ENCODE results near the gene RASAL1. TPM values are rescaled to one million over a fixed set of nuclear protein-coding genes. Genes with fewer than 3 reads are reported as not detected.

RASAL1 gene
- total RNA-seq, 1 experiment from 2014 or later: 16.0 TPM

DNA sequence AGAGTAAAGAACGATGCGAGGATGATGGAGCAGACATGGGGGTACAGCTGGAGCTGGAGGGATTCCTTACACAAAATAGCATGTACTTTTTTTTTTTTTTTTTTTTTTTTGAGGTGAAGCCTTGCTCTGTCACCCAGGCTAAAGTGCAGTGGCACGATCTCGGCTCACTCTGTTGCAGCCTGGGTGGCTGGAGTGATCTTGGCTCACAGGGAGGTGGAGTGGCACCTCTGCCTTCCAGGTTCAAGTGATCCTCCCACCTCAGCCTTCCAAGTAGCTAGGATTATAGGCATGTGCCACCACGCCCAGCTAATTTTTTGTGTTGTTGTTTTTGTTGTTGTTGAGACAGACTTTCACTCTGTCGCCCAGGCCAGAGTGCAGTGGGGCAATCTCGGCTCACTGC, 5.1 kb upstream of the RASAL1 start:
- intact Hi-C loops (cut with micrococcal nuclease): no loop called here
- Histone ChIP-seq H3K9me3 (ENCODE audit: control insufficient read depth in 1 of 2, insufficient read depth in 1 of 2, low read depth in 1 of 2, low read length in 2 of 2) (no peaks in the 10 kb centered on the region), H3K27ac (ENCODE audit: low read depth, low read length) (no peak overlapping the region), H3K27me3 (ENCODE audit: insufficient read depth, low read length) (no peaks in the 10 kb centered on the region), H3K4me2 (ENCODE audit: low read length) (no peak overlapping the region), H3K9me2 (ENCODE audit: insufficient read depth) (no peaks in the 10 kb centered on the region), H3K79me2 (ENCODE audit: insufficient read depth, low read length) (no peaks in the 10 kb centered on the region), H3K4me1 (ENCODE audit: control insufficient read depth in 1 of 2, insufficient read depth in 2 of 2, low read length in 2 of 2) (peaks cover 4 to 28% of the 10 kb centered on the region in 2 experiments; a peak in 3 of 4 replicates), H3K36me3 (ENCODE audit: control insufficient read depth in 1 of 2, insufficient read depth in 2 of 2, low read length in 2 of 2) (no peaks in the 10 kb centered on the region), H2AFZ (ENCODE audit: low read depth, low read length, poor library complexity, severe bottlenecking) (no peak overlapping the region), H4K20me1 (ENCODE audit: insufficient read depth) (no peaks in the 10 kb centered on the region), H3K4me3 (replicated peaks in 1 of 2; ENCODE audit: low read depth in 1 of 2, low read length in 2 of 2) (no peak overlapping the region), H3K9ac (ENCODE audit: low read length) (no peak overlapping the region)
- ATAC-seq: no peak
- ChIA-PET CTCF (interaction anchor here (1.3 kb wide), 1 partner anchor 12 kb away, joined by 4 read pairs; no protein-coding TSS in a partner anchor), POLR2A (no interaction called here), RAD21 (ENCODE audit: low non-redundant PET in 1 of 2, low total read pairs in 2 of 2, uncharacterized antibody in 2 of 2, unreplicated experiment in 2 of 2) (no interaction called here)
- DNase-seq (ENCODE audit: low read depth, low spot score): no peak
- TF ChIP-seq ELF1 (IDR thresholded peaks at IDR 0.05; ENCODE audit: borderline replicate concordance, low read depth): no peak
- no TSS peak for BruUV-seq (replicated peaks)

DNA sequence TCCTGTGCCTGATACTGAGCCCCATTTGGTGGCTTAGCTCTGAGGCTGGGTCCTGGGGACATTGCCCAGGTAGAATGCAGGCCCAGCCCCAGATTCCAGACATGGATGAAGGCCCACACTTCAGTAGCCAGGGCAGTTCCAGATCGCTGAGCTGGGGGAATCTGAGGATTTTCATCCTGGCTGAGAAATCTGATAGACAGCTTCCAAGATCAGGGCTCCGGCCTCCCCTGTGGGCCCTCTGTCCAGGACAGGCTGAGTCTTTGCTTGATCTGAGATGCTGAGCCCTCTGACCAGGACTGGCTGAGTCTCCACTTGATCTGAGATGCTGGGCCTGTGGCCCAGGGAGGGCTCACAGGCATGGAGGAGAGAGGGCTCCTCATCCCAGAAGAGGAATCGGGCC, 3.3 kb upstream of the RASAL1 start:
- ChIA-PET RAD21 (ENCODE audit: low non-redundant PET in 1 of 2, low total read pairs in 2 of 2, uncharacterized antibody in 2 of 2, unreplicated experiment in 2 of 2) (no interaction called here), POLR2A (no interaction called here), CTCF (no interaction called here)
- Histone ChIP-seq H3K36me3 (ENCODE audit: control insufficient read depth in 1 of 2, insufficient read depth in 2 of 2, low read length in 2 of 2) (no peaks in the 10 kb centered on the region), H3K9me2 (ENCODE audit: insufficient read depth) (no peaks in the 10 kb centered on the region), H3K9ac (ENCODE audit: low read length) (no peak overlapping the region), H3K9me3 (ENCODE audit: control insufficient read depth in 1 of 2, insufficient read depth in 1 of 2, low read depth in 1 of 2, low read length in 2 of 2) (no peaks in the 10 kb centered on the region), H3K27me3 (ENCODE audit: insufficient read depth, low read length) (no peaks in the 10 kb centered on the region), H3K4me1 (ENCODE audit: control insufficient read depth in 1 of 2, insufficient read depth in 2 of 2, low read length in 2 of 2) (peaks cover 13 to 45% of the 10 kb centered on the region in 2 experiments), H3K27ac (ENCODE audit: low read depth, low read length) (no peak overlapping the region), H3K79me2 (ENCODE audit: insufficient read depth, low read length) (peaks cover 6% of the 10 kb centered on the region; the same call in 1 of the 2 replicates), H3K4me2 (ENCODE audit: low read length) (no peak overlapping the region), H3K4me3 (replicated peaks in 1 of 2; ENCODE audit: low read depth in 1 of 2, low read length in 2 of 2) (no peak overlapping the region), H2AFZ (ENCODE audit: low read depth, low read length, poor library complexity, severe bottlenecking) (no peak overlapping the region), H4K20me1 (ENCODE audit: insufficient read depth) (no peaks in the 10 kb centered on the region)
- TF ChIP-seq SP1 (IDR thresholded peaks at IDR 0.05; ENCODE audit: low read depth): no peak
- no peak for TF ChIP-seq ZNF274 (IDR thresholded peaks at IDR 0.05; ENCODE audit: low read depth, low read length)
- no peak for TF ChIP-seq SIN3A (IDR thresholded peaks at IDR 0.05; ENCODE audit: low read depth)
- TF ChIP-seq SRF (IDR thresholded peaks at IDR 0.05; ENCODE audit: low read depth): no peak
- no peak for TF ChIP-seq JUND (IDR thresholded peaks at IDR 0.05)
- no peak for TF ChIP-seq CBX3 (IDR thresholded peaks at IDR 0.05; ENCODE audit: low read depth)
- no peak for TF ChIP-seq POLR2A (IDR thresholded peaks at IDR 0.05; ENCODE audit: borderline replicate concordance, extremely low read depth, insufficient read depth, insufficient read length)
- TF ChIP-seq, protein P1, sequence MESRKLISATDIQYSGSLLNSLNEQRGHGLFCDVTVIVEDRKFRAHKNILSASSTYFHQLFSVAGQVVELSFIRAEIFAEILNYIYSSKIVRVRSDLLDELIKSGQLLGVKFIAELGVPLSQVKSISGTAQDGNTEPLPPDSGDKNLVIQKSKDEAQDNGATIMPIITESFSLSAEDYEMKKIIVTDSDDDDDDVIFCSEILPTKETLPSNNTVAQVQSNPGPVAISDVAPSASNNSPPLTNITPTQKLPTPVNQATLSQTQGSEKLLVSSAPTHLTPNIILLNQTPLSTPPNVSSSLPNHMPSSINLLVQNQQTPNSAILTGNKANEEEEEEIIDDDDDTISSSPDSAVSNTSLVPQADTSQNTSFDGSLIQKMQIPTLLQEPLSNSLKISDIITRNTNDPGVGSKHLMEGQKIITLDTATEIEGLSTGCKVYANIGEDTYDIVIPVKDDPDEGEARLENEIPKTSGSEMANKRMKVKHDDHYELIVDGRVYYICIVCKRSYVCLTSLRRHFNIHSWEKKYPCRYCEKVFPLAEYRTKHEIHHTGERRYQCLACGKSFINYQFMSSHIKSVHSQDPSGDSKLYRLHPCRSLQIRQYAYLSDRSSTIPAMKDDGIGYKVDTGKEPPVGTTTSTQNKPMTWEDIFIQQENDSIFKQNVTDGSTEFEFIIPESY (IDR thresholded peaks at IDR 0.05; ENCODE audit: extremely low read depth, insufficient replicate concordance, low read length): no peak
- TF ChIP-seq, protein P2, sequence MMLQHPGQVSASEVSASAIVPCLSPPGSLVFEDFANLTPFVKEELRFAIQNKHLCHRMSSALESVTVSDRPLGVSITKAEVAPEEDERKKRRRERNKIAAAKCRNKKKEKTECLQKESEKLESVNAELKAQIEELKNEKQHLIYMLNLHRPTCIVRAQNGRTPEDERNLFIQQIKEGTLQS (IDR thresholded peaks at IDR 0.05): no peak
- no peak for TF ChIP-seq POLR2AphosphoS5 (IDR thresholded peaks at IDR 0.05; ENCODE audit: low read depth, low read length)
- TF ChIP-seq EZH2 (IDR thresholded peaks at IDR 0.05): no peak
- TF ChIP-seq, protein P3, sequence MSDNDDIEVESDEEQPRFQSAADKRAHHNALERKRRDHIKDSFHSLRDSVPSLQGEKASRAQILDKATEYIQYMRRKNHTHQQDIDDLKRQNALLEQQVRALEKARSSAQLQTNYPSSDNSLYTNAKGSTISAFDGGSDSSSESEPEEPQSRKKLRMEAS (IDR thresholded peaks at IDR 0.05): no peak
- no peak for TF ChIP-seq CEBPB (IDR thresholded peaks at IDR 0.05; ENCODE audit: low read depth)
- BruUV-seq (replicated peaks): no TSS peak
- DNase-seq (ENCODE audit: low read depth, low spot score): no peak
- intact Hi-C loops (cut with micrococcal nuclease): no loop called here
- ATAC-seq: no peak
